ENCODE measurements around the gene CDCA3. TPM values are rescaled to one million over a fixed set of nuclear protein-coding genes. Genes with fewer than 3 reads are reported as not detected.

Gene CDCA3
- total and polyA plus RNA-seq, 2 donors (not counting 1 experiment from before 2014, with no cell fraction given) = 1.6 to 2.3 TPM

GRCh38 chr12:6822426-6823135 lies 28.5 kb downstream of the CDCA3 start:
- Histone ChIP-seq H3K9ac (ENCODE audit: low read length) (no peak overlapping the region), H2AFZ (ENCODE audit: insufficient read depth, low read depth, low read length, poor library complexity, severe bottlenecking) (no peak overlapping the region), H3K36me3 (replicated peaks in 1 of 2; ENCODE audit: control extremely low read depth in 1 of 2, control insufficient read depth in 1 of 2, extremely low read depth in 1 of 2, insufficient read depth in 2 of 2, low read length in 1 of 2) (no peaks in the 10 kb centered on the region), H3K9me3 (ENCODE audit: control extremely low read depth in 1 of 3, control insufficient read depth in 2 of 3, insufficient read depth in 1 of 3, low read length in 2 of 3) (peaks cover 0 to 13% (median 0%) of the 10 kb centered on the region in 3 donors), H3K4me1 (ENCODE audit: control insufficient read depth in 2 of 2, insufficient read depth in 2 of 2, low read length in 2 of 2) (peaks cover 21 to 23% of the 10 kb centered on the region in 2 donors), H3K79me2 (ENCODE audit: control insufficient read depth, insufficient read depth, low read length) (no peaks in the 10 kb centered on the region), H3K4me3 (ENCODE audit: control extremely low read depth in 1 of 5, extremely low read depth in 1 of 5, insufficient read depth in 1 of 5, low read depth in 2 of 5, low read length in 4 of 5) (no peak overlapping the region), H3K27ac (ENCODE audit: low read length in 2 of 2) (no peak overlapping the region), H4K20me1 (ENCODE audit: control insufficient read depth, insufficient read depth, low read length, poor library complexity, severe bottlenecking) (no peaks in the 10 kb centered on the region), H3K27me3 (replicated peaks in 1 of 4; ENCODE audit: control extremely low read depth in 1 of 4, control insufficient read depth in 3 of 4, insufficient read depth in 4 of 4, low read length in 3 of 4) (peaks cover 0 to 67% (median 29%) of the 10 kb centered on the region in 4 experiments), H3K4me2 (replicated peaks; ENCODE audit: low read depth, low read length, poor library complexity, severe bottlenecking) (no peak overlapping the region)
- Mint-ChIP-seq H3K27me3 (peaks cover 65% of the 10 kb centered on the region), H3K4me1 (peaks cover 19% of the 10 kb centered on the region), H3K9me3 (ENCODE audit: insufficient read depth) (no peaks in the 10 kb centered on the region), H3K27ac (no peak overlapping the region), H3K4me3 (no peak overlapping the region)
- DNase-seq (no peak), ATAC-seq (ENCODE audit: low read depth) (no peak)
- TF ChIP-seq EZH2 (IDR thresholded peaks at IDR 0.05; ENCODE audit: borderline replicate concordance, insufficient read depth, low read depth, low read length, poor library complexity, severe bottlenecking) = no peak
- TF ChIP-seq, protein P1, sequence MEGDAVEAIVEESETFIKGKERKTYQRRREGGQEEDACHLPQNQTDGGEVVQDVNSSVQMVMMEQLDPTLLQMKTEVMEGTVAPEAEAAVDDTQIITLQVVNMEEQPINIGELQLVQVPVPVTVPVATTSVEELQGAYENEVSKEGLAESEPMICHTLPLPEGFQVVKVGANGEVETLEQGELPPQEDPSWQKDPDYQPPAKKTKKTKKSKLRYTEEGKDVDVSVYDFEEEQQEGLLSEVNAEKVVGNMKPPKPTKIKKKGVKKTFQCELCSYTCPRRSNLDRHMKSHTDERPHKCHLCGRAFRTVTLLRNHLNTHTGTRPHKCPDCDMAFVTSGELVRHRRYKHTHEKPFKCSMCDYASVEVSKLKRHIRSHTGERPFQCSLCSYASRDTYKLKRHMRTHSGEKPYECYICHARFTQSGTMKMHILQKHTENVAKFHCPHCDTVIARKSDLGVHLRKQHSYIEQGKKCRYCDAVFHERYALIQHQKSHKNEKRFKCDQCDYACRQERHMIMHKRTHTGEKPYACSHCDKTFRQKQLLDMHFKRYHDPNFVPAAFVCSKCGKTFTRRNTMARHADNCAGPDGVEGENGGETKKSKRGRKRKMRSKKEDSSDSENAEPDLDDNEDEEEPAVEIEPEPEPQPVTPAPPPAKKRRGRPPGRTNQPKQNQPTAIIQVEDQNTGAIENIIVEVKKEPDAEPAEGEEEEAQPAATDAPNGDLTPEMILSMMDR (IDR thresholded peaks at IDR 0.05) = no peak
- ChIA-PET CTCF (interaction anchor here (1.0 to 6.2 kb wide), 3 partner anchors 11 to 69 kb away, joined by 3 to 33 read pairs (median 31); partner anchors contain the start of gene MLF2), POLR2A (no interaction called here)
- intact Hi-C loops (cut with micrococcal nuclease) = no loop called here
- WGBS (ENCODE audit: insufficient coverage) = 71% methylated on average over 1 of the region's 7 CpGs

Measured in B cell (primary cell).